Endodermal cell (in vitro differentiated cells): ENCODE measurements around the gene NEK6. TPM values are rescaled to one million over a fixed set of nuclear protein-coding genes. Genes with fewer than 3 reads are reported as not detected.

Source experiments
- DNase-seq: peaks from one replicate; pipeline ENCODE4 v3.0.0-alpha.2; 2017
- H3K27ac ChIP-seq: 2 replicates; pipeline ENCODE4 v1.5.1; 2013; ENCODE audit warnings: mild to moderate bottlenecking, low read depth, low read length, moderate library complexity
- H3K27me3 ChIP-seq: 2 replicates; pipeline ENCODE4 v1.6.1; 2013; ENCODE audit warnings: mild to moderate bottlenecking, low read length, moderate library complexity; ENCODE audit not compliant: insufficient read depth, control insufficient read depth, poor library complexity, severe bottlenecking
- H3K36me3 ChIP-seq: 2 replicates; pipeline ENCODE4 v1.7.0; 2013; ENCODE audit warnings: mild to moderate bottlenecking, low read length, moderate library complexity; ENCODE audit not compliant: control insufficient read depth, insufficient read depth
- H3K4me1 ChIP-seq: one replicate; pipeline ENCODE4 v1.7.0; 2013; ENCODE audit warnings: low read length; ENCODE audit not compliant: control insufficient read depth, insufficient read depth
- H3K4me3 ChIP-seq: 2 replicates; pipeline ENCODE4 v1.5.1; 2013; ENCODE audit warnings: mild to moderate bottlenecking, low read length, moderate library complexity
- H3K9ac ChIP-seq: 2 replicates; pipeline ENCODE4 v1.6.1; 2013; ENCODE audit warnings: mild to moderate bottlenecking, low read length, moderate library complexity; ENCODE audit not compliant: poor library complexity, severe bottlenecking; ENCODE audit errors: extremely low read depth
- H3K9me3 ChIP-seq: 2 replicates; pipeline ENCODE4 v1.6.1; 2013; ENCODE audit warnings: mild to moderate bottlenecking, low read length, moderate library complexity; ENCODE audit not compliant: control insufficient read depth
- H3K27ac Mint-ChIP-seq: 2 replicates; pipeline ENCODE4 v1.8.0; 2020; ENCODE audit warnings: mixed read lengths
- H3K27me3 Mint-ChIP-seq: 2 replicates; pipeline ENCODE4 v1.8.0; 2021; ENCODE audit warnings: mild to moderate bottlenecking, mixed read lengths; ENCODE audit not compliant: insufficient read depth
- H3K36me3 Mint-ChIP-seq: 2 replicates; pipeline ENCODE4 v1.8.0; 2020; ENCODE audit warnings: low read depth, mixed read lengths
- H3K4me1 Mint-ChIP-seq: 2 replicates; pipeline ENCODE4 v1.8.0; 2020; ENCODE audit warnings: mixed read lengths
- H3K4me3 Mint-ChIP-seq: 2 replicates; pipeline ENCODE4 v1.8.0; 2020; ENCODE audit warnings: mild to moderate bottlenecking, moderate library complexity, mixed read lengths
- H3K9me3 Mint-ChIP-seq: 2 replicates; pipeline ENCODE4 v1.8.0; 2020; ENCODE audit warnings: mild to moderate bottlenecking, mixed read lengths
- WGBS, 2 experiments: methylation state at CpG; one replicate each; pipeline versions ENCODE4 v1.1.5 to v1.1.7; 2013; ENCODE audit warnings: missing lambda C conversion rate in 2 of 2, mixed read lengths in 1 of 2; ENCODE audit not compliant: insufficient coverage in 1 of 2, insufficient read length in 1 of 2; 5-methylcytosine and 5-hydroxymethylcytosine counted together
- total RNA-seq, 2 donors: library from RNA; stranded (reverse); fragmentation: NEBNext Ultra II Directional in 1 of 2; extraction: Animal tissue kit (Norgen Biotek cat#: 25700) in 1 of 2; gene quantifications; 2 replicates in 1 of 2; 3 replicates in 1 of 2; pipeline ENCODE4 v1.2.1, GENCODE V29; 2021
- TF ChIP-seq, protein P1 (sequence below): fragments of 200-600 bp; sonication (generic); conservative IDR thresholded peaks from 2 replicates; pipeline ENCODE4 v1.5.0; 2021; ENCODE audit warnings: antibody characterized with exemption, mild to moderate bottlenecking

Gene NEK6
- total RNA-seq, 2 donors from 2014 or later = 17.1 to 32.5 TPM

DNA sequence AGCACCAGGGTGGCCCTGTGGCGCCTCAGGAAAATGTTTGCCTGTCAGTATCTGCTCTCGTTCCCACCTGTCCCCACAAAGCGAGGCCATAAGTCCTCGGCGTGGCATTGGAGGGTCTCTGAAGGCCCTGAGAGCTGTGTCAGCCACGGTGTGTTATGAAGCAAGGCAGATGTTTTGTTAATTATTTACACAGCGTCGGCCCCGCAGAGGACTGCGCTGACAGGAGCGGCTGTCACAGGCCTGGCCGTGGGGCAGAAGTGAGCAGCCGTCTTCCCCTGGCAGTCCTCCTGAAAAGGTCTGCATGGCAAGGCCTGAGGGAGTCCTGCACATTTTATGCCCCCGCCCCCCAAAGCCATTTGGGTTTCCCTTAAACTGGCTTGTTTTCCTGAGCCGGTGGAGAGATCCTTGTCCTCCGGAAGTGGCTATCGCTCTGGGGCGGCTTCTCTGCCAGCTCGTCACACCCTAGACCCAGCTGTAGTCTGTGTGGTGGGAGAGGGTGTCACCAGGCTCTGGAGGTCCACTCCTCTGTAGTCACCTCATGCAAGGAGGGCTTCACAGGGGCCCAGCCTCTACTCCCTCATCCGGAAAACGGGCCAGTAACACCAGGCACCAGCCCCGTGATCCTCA lies 6.2 kb downstream of the NEK6 start:
- H3K36me3 Mint-ChIP-seq = no peaks in the 10 kb centered on the region
- no peak overlapping the region for H3K4me3 Mint-ChIP-seq
- no peaks in the 10 kb centered on the region for H3K36me3 ChIP-seq
- H3K27ac ChIP-seq = no peak overlapping the region
- no peaks in the 10 kb centered on the region for H3K27me3 Mint-ChIP-seq
- peaks cover 4% of the 10 kb centered on the region for H3K4me1 ChIP-seq
- H3K4me3 ChIP-seq = no peak overlapping the region
- 92 to 93% methylated on average over 17 to 22 of the region's 22 CpGs for WGBS, 2 experiments
- no peaks in the 10 kb centered on the region for H3K9me3 ChIP-seq
- no peaks in the 10 kb centered on the region for H3K9me3 Mint-ChIP-seq
- peaks cover 23% of the 10 kb centered on the region for H3K4me1 Mint-ChIP-seq
- TF ChIP-seq, protein P1, sequence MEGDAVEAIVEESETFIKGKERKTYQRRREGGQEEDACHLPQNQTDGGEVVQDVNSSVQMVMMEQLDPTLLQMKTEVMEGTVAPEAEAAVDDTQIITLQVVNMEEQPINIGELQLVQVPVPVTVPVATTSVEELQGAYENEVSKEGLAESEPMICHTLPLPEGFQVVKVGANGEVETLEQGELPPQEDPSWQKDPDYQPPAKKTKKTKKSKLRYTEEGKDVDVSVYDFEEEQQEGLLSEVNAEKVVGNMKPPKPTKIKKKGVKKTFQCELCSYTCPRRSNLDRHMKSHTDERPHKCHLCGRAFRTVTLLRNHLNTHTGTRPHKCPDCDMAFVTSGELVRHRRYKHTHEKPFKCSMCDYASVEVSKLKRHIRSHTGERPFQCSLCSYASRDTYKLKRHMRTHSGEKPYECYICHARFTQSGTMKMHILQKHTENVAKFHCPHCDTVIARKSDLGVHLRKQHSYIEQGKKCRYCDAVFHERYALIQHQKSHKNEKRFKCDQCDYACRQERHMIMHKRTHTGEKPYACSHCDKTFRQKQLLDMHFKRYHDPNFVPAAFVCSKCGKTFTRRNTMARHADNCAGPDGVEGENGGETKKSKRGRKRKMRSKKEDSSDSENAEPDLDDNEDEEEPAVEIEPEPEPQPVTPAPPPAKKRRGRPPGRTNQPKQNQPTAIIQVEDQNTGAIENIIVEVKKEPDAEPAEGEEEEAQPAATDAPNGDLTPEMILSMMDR = no peak
- no peaks in the 10 kb centered on the region for H3K27me3 ChIP-seq
- H3K27ac Mint-ChIP-seq = peak overlapping the region; percentile 30
- H3K9ac ChIP-seq = no peak overlapping the region
- no peak for DNase-seq

DNA sequence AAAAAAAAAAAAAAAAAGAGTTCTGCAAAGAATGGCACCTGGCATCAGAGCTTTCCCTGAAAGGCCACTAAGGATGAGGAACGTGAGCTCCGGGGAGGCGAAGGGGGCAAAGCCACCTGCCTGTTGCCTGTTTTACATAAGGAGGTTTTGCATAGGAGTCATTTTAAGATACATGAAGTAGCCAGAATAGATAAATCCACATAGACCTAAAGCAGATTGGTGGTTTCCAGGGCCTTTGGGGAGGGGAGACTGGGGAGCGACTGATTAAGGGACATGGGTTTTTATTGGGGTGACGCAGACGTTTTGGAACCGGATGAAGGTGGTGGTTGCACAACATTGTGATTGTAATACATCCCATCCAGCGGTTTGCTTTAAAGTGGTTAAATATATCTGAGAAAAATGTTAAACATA lies 7.1 kb downstream of the NEK6 start:
- H3K9me3 Mint-ChIP-seq = no peaks in the 10 kb centered on the region
- Histone ChIP-seq H3K4me1 (no peaks in the 10 kb centered on the region), H3K9me3 (no peaks in the 10 kb centered on the region), H3K36me3 (peaks cover 1% of the 10 kb centered on the region), H3K27me3 (no peaks in the 10 kb centered on the region), H3K9ac (no peak overlapping the region), H3K27ac (no peak overlapping the region), H3K4me3 (no peak overlapping the region)
- no peak overlapping the region for H3K27ac Mint-ChIP-seq
- H3K27me3 Mint-ChIP-seq = no peaks in the 10 kb centered on the region
- H3K4me1 Mint-ChIP-seq = peaks cover 14% of the 10 kb centered on the region
- TF ChIP-seq, protein P1 = no peak
- H3K4me3 Mint-ChIP-seq = no peak overlapping the region
- no peak for DNase-seq
- no peaks in the 10 kb centered on the region for H3K36me3 Mint-ChIP-seq
- 87 to 91% methylated on average over 8 of the region's 8 CpGs for WGBS, 2 experiments

DNA sequence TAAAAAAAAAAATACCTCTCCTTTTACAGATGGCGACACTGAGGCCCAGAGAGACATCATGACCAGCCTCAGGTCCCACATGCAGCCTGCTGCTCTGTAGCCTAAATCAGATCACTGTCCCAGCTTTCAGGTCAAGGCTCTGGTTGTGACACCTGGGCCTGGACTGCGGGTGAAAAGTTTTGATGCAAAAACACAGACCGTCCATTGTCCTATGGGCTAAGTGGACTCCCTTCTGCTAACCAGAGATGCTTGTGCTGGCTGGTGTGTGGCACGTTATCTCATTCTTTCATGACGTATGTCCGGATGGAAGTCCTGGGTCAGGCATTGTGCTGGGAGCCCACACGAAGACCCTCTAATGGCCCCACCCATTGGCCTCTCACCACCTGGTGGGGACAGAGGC lies 7.8 kb downstream of the NEK6 start:
- TF ChIP-seq, protein P1 = no peak
- H3K27me3 Mint-ChIP-seq = no peaks in the 10 kb centered on the region

More for the DNA sequence above, 7.8 kb downstream of the NEK6 start:
- WGBS, 2 experiments = 94 to 98% methylated on average over 6 to 7 of the region's 7 CpGs
- H3K9ac ChIP-seq = no peak overlapping the region
- no peaks in the 10 kb centered on the region for H3K9me3 Mint-ChIP-seq
- no peaks in the 10 kb centered on the region for H3K4me1 ChIP-seq
- peak overlapping the region; percentile 46 for H3K27ac Mint-ChIP-seq
- peaks cover 13% of the 10 kb centered on the region for H3K4me1 Mint-ChIP-seq
- no peaks in the 10 kb centered on the region for H3K9me3 ChIP-seq
- no peak overlapping the region for H3K4me3 Mint-ChIP-seq
- H3K27ac ChIP-seq = no peak overlapping the region
- DNase-seq = no peak
- H3K36me3 ChIP-seq = peaks cover 4% of the 10 kb centered on the region
- H3K4me3 ChIP-seq = no peak overlapping the region
- H3K27me3 ChIP-seq = no peaks in the 10 kb centered on the region
- H3K36me3 Mint-ChIP-seq = no peaks in the 10 kb centered on the region
